GM12874 (cell line): ENCODE results near the gene LARP1.

Experiments used
- TF ChIP-seq, protein P1 (sequence below): IDR thresholded peaks from 2 replicates; pipeline ENCODE4 v1.5.1; 2011; ENCODE audit warnings: low read depth, mild to moderate bottlenecking, control low read depth, low read length, moderate library complexity; ENCODE audit not compliant: insufficient read depth

LARP1 gene

DNA sequence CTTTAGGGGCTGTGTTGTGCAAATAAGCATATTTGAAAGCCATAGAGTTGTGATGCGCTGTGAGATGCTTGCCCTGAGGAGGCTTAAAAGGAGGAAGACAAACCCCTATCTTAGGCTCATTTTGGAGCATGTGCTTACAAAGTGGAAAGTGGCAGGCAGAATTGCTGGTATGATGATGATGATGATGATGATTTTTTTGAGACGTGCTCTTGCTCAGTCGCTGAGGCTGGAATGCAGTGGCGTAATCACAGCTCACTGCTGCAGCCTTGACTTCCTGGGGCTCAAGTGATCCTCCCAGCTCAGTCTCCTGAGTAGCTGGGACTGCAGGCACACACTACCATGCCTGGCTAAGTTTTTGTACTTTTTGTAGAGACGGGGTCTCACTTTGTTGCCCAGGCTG is 104.9 kb downstream of the LARP1 start:
- TF ChIP-seq, protein P1, sequence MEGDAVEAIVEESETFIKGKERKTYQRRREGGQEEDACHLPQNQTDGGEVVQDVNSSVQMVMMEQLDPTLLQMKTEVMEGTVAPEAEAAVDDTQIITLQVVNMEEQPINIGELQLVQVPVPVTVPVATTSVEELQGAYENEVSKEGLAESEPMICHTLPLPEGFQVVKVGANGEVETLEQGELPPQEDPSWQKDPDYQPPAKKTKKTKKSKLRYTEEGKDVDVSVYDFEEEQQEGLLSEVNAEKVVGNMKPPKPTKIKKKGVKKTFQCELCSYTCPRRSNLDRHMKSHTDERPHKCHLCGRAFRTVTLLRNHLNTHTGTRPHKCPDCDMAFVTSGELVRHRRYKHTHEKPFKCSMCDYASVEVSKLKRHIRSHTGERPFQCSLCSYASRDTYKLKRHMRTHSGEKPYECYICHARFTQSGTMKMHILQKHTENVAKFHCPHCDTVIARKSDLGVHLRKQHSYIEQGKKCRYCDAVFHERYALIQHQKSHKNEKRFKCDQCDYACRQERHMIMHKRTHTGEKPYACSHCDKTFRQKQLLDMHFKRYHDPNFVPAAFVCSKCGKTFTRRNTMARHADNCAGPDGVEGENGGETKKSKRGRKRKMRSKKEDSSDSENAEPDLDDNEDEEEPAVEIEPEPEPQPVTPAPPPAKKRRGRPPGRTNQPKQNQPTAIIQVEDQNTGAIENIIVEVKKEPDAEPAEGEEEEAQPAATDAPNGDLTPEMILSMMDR, result no peak

DNA sequence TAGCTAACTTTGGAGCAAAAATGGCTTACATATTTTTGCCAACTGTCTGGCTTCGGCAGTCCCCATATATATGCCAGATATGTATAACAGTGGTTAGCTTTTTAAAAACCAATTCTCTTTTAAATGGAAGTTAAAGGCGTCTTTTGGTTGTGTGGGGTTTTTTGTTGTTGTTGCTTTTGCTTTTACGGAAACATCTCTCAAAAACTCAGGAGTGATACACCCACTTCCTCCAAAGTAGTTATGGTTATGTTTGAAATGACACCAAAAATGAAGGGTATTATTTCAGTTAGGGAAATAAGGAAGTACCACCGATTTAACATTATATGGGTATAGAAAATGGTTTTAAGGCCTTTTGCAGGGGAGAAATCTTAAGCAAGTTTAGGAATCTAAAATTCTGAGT is 105.6 kb downstream of the LARP1 start:
- TF ChIP-seq, protein P1, result no peak

GRCh38 chr5:154861946-154862345 is 106.8 kb downstream of the LARP1 start:
- TF ChIP-seq, protein P1, result no peak

GRCh38 chr5:154862766-154863165 is 107.6 kb downstream of the LARP1 start:
- TF ChIP-seq, protein P1, result no peak

- TF ChIP-seq, protein P1, result no peak
Observed at GRCh38 chr5:154863291-154864080, 108.3 kb downstream of the LARP1 start.

GRCh38 chr5:154865466-154866184 is 110.4 kb downstream of the LARP1 start:
- TF ChIP-seq, protein P1, result no peak

- TF ChIP-seq, protein P1, result no peak
Observed at GRCh38 chr5:154866841-154867240, 111.7 kb downstream of the LARP1 start.
